Prostate gland (tissue), 2 donors: Measurements from ENCODE around the gene SLC35E3. TPM values are rescaled to one million over a fixed set of nuclear protein-coding genes. Genes with fewer than 3 reads are reported as not detected.

ENCODE experiments used
- DNase-seq: peaks from one replicate; pipeline ENCODE4 v3.0.0-alpha.2; 2019; ENCODE audit warnings: low spot score
- H3K27ac ChIP-seq, 2 donors: fragments of 200-600 bp; sonication (generic); 2 replicates each; pipeline ENCODE4 v1.5.1; 2017 to 2019
- H3K27me3 ChIP-seq: fragments of 200-600 bp; sonication (generic); replicated peaks from 2 replicates; pipeline ENCODE4 v1.5.1; 2019; ENCODE audit not compliant: insufficient read depth
- H3K36me3 ChIP-seq, 2 donors: fragments of 200-600 bp; sonication (generic); 1 replicate in 1 of 2; 2 replicates in 1 of 2; pipeline versions ENCODE4 v1.5.1 to v1.8.1; 2017 to 2019
- H3K4me1 ChIP-seq: fragments of 200-600 bp; sonication (generic); replicated peaks from 2 replicates; pipeline ENCODE4 v1.5.1; 2019
- H3K4me3 ChIP-seq, 2 donors: fragments of 200-600 bp; sonication (generic); 2 replicates each; pipeline ENCODE4 v1.5.1; 2017 to 2019
- H3K9me3 ChIP-seq: fragments of 200-600 bp; sonication (generic); 2 replicates; pipeline ENCODE4 v1.5.1; 2017
- CTCF ChIP-seq, 4 experiments: fragments of 200-600 bp in 2 of 4; fragments of 450-650 bp in 2 of 4; sonication (generic) in 2 of 4; IDR thresholded peaks; 1 replicate in 3 of 4; 2 replicates in 1 of 4; pipeline ENCODE4 v1.5.1; 2016 to 2019; ENCODE audit warnings: antibody characterized with exemption in 4 of 4, mild to moderate bottlenecking in 2 of 4, moderate library complexity in 2 of 4
- POLR2A ChIP-seq: fragments of 450-650 bp; IDR thresholded peaks from one replicate; pipeline ENCODE4 v1.6.1; 2016; ENCODE audit warnings: antibody characterized with exemption, mild to moderate bottlenecking
- POLR2AphosphoS5 ChIP-seq: sonication (generic); formaldehyde crosslinking; IDR thresholded peaks from one replicate; pipeline ENCODE4 v1.6.1; 2017; ENCODE audit warnings: antibody characterized with exemption
- WGBS: methylation state at CpG from one replicate; pipeline ENCODE4 v1.1.5; 2018; 5-methylcytosine and 5-hydroxymethylcytosine counted together
- intact Hi-C: fragments of 100-400 bp; cut with DNase I; formaldehyde crosslinking; loops from one replicate; pipeline ENCODE4 v1.14.2; 2022
- total RNA-seq, 2 donors: library from RNA; depleted of rRNA; stranded (reverse); fragments of >200 nt; gene quantifications; one replicate each; pipeline ENCODE4 v1.1.0, GENCODE V29; 2016

SLC35E3 gene
- total RNA-seq, 2 donors from 2014 or later: 8.9 to 10.3 TPM

- H3K9me3 ChIP-seq: no peaks in the 10 kb centered on the region
- no peaks in the 10 kb centered on the region for H3K36me3 ChIP-seq
- 56% methylated on average over 1 of the region's 1 CpG for WGBS
- H3K4me1 ChIP-seq: peaks cover 8% of the 10 kb centered on the region
- intact Hi-C loops: no loop called here
- no peak overlapping the region for H3K27ac ChIP-seq
- no peak for DNase-seq
- H3K4me3 ChIP-seq: no peak overlapping the region
- H3K27me3 ChIP-seq: no peaks in the 10 kb centered on the region
- TF ChIP-seq CTCF (IDR thresholded peaks at IDR 0.05): no peak
- no peak for TF ChIP-seq POLR2AphosphoS5
- TF ChIP-seq POLR2A: no peak
Observed at GRCh38 chr12:68812553-68813241, 66.7 kb downstream of the SLC35E3 start.

GRCh38 chr12:68813242-68813593 is 67.2 kb downstream of the SLC35E3 start:
- Histone ChIP-seq H3K4me3 (no peak overlapping the region), H3K4me1 (peaks cover 8% of the 10 kb centered on the region), H3K9me3 (no peaks in the 10 kb centered on the region), H3K27ac (no peak overlapping the region), H3K27me3 (no peaks in the 10 kb centered on the region), H3K36me3 (no peaks in the 10 kb centered on the region)
- no peak for DNase-seq
- WGBS: 38% methylated on average over 2 of the region's 2 CpGs
- TF ChIP-seq POLR2AphosphoS5 (no peak), POLR2A (no peak), CTCF (IDR thresholded peaks at IDR 0.05) (no peak)
- intact Hi-C loops: no loop called here

DNA sequence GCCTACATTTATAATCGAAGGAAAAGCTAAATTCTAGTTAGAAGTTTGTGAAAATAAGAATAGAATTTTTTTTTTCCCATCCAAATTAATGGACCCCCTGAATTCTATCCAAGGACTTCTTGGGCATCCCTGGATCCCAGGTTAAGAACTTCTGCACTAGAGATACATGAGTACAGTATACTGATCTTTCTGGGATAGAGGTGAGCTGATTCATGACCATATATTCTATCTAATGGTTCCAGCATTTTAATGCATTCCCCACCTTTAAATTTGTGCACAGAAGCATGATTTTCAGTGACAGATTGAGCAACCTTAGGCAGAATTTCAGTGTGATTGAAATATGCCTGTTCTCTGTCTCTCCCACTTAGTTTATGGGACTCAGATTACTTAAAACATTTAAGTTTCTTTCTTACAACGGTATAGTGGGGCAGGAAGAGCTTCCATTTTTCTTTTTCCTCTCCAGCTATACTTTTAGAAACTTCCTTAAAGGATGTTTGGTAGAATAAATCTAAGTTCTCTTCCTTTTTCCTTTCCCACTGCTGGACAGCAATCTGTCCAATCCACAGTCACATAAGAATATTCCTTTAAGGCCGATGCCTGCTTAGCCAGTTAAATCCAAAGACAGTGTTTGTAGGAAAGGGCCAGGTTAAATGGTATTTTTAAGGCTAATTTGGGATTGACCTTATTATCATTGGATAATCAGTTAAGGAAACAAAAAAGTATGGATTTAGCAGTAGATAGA is 68.7 kb downstream of the SLC35E3 start:
- Histone ChIP-seq H3K36me3 (peaks cover 0 to under 1% of the 10 kb centered on the region in 2 donors), H3K9me3 (no peaks in the 10 kb centered on the region), H3K4me3 (no peak overlapping the region), H3K27me3 (no peaks in the 10 kb centered on the region), H3K4me1 (peaks cover 8% of the 10 kb centered on the region), H3K27ac (no peak overlapping the region)
- 68% methylated on average over 3 of the region's 3 CpGs for WGBS
- intact Hi-C loops: no loop called here
- DNase-seq: no peak
- TF ChIP-seq POLR2A: no peak
- no peak for TF ChIP-seq POLR2AphosphoS5
- TF ChIP-seq CTCF (IDR thresholded peaks at IDR 0.05): no peak

- WGBS: 34% methylated on average over 5 of the region's 5 CpGs
- peaks cover 0 to 4% of the 10 kb centered on the region in 2 donors for H3K36me3 ChIP-seq
- no peak overlapping the region for H3K4me3 ChIP-seq
- H3K27me3 ChIP-seq: no peaks in the 10 kb centered on the region
- no peak overlapping the region for H3K27ac ChIP-seq
- no peak for DNase-seq
- H3K4me1 ChIP-seq: peaks cover 8% of the 10 kb centered on the region
- H3K9me3 ChIP-seq: no peaks in the 10 kb centered on the region
- no peak for TF ChIP-seq POLR2AphosphoS5
- TF ChIP-seq CTCF (IDR thresholded peaks at IDR 0.05): no peak
- TF ChIP-seq POLR2A: no peak
- intact Hi-C loops: no loop called here
Observed at GRCh38 chr12:68815232-68815927, 69.4 kb downstream of the SLC35E3 start.
